Kidney (tissue), 14 donors: ENCODE measurements around the gene FN1. TPM values are rescaled to one million over a fixed set of nuclear protein-coding genes. Genes with fewer than 3 reads are reported as not detected.
"Not testable (repeated sequence)": the region's sequence is repeated elsewhere in the genome, so short reads cannot be mapped to it uniquely, and the experiment has no call there.

Source experiments
- DNase-seq, 5 donors: peaks; one replicate each; pipeline ENCODE4 v3.0.0-alpha.2; 2013 to 2020
- FAIRE-seq: peaks from 2 replicates; lab custom pipeline; 2012; peaks lifted over from hg19 to GRCh38; lab: Jason Lieb, UNC
- H3K27ac ChIP-seq, 2 donors: one replicate each; pipeline ENCODE4 v1.7.0; 2013; ENCODE audit warnings: low read depth in 2 of 2, low read length in 2 of 2, inconsistent platforms in 1 of 2
- H3K27me3 ChIP-seq: one replicate; pipeline ENCODE4 v1.7.1; 2013; ENCODE audit warnings: low read length, inconsistent platforms; ENCODE audit not compliant: control insufficient read depth, insufficient read depth
- H3K36me3 ChIP-seq, 3 donors: one replicate each; pipeline versions ENCODE4 v1.7.0 to v1.7.1; 2013; ENCODE audit warnings: low read length in 3 of 3, control low read depth in 1 of 3, inconsistent platforms in 1 of 3; ENCODE audit not compliant: insufficient read depth in 3 of 3, control insufficient read depth in 2 of 3
- H3K4me1 ChIP-seq, 3 donors: one replicate each; pipeline versions ENCODE4 v1.7.0 to v1.7.1; 2013; ENCODE audit warnings: low read length in 3 of 3, inconsistent platforms in 1 of 3, low read depth in 1 of 3; ENCODE audit not compliant: control insufficient read depth in 2 of 3, insufficient read depth in 2 of 3
- H3K4me3 ChIP-seq, 3 donors: one replicate each; pipeline versions ENCODE4 v1.7.0 to v1.8.1; 2013; ENCODE audit warnings: low read length in 3 of 3, control low read depth in 1 of 3, inconsistent platforms in 1 of 3
- H3K9ac ChIP-seq, 3 donors: one replicate each; pipeline versions ENCODE4 v1.7.0 to v1.7.1; 2013; ENCODE audit warnings: low read length in 3 of 3, control low read depth in 1 of 3, inconsistent platforms in 1 of 3
- H3K9me3 ChIP-seq, 3 donors: one replicate each; pipeline versions ENCODE4 v1.7.0 to v1.7.1; 2013; ENCODE audit warnings: low read length in 3 of 3, control low read depth in 1 of 3, inconsistent platforms in 1 of 3; ENCODE audit not compliant: control insufficient read depth in 2 of 3, insufficient read depth in 1 of 3
- intact Hi-C: fragments of 100-400 bp; cut with DNase I; formaldehyde crosslinking; loops from one replicate; pipeline ENCODE4 v1.11.1; 2022
- polyA plus RNA-seq: library from polyadenylated mRNA; stranded (reverse); fragments of 350-450 nt; fragmentation: Illumina TruSeq; extraction: RNeasy Lipid Tissue Mini Kit (QIAGEN cat#74804); gene quantifications from one replicate; pipeline ENCODE4 v1.2.3, GENCODE V29; 2014; ENCODE audit warnings: low read depth, low replicate concordance; ENCODE audit not compliant: insufficient read depth
- total RNA-seq: library from RNA; stranded (reverse); fragmentation: NEBNext Ultra II Directional; extraction: Animal tissue kit (Norgen Biotek cat#: 25700); gene quantifications from one replicate; pipeline ENCODE4 v1.2.1, GENCODE V29; 2021
- TF ChIP-seq, protein P1 (sequence below): IDR thresholded peaks from 3 replicates; pipeline ENCODE4 v1.5.1; 2012; ENCODE audit warnings: mild to moderate bottlenecking, moderate library complexity, borderline replicate concordance; ENCODE audit not compliant: insufficient read depth; ENCODE audit errors: extremely low read depth
- donor health status: control.
- donor health status: control.
- donor health status: control.
- donor health status: control.
- donor health status: control.
- donor health status: DM: yes; HTN: yes; CAD: no.
- donor health status: Normal renal cell carcinoma (clear cell type).

FN1 gene
- total and polyA plus RNA-seq, 2 donors from 2014 or later, result 92.1 to 289 TPM

GRCh38 chr2:215409331-215410127 lies 26.3 kb downstream of the FN1 start:
- Histone ChIP-seq H3K27me3 (no peaks in the 10 kb centered on the region), H3K9ac (no peak overlapping the region), H3K27ac (no peak overlapping the region), H3K36me3 (peaks cover 0 to 5% (median 4%) of the 10 kb centered on the region in 3 donors), H3K4me1 (no peaks in the 10 kb centered on the region), H3K9me3 (no peaks in the 10 kb centered on the region), H3K4me3 (no peak overlapping the region)
- FAIRE-seq, result no peak
- intact Hi-C loops, result no loop called here
- TF ChIP-seq, protein P1, sequence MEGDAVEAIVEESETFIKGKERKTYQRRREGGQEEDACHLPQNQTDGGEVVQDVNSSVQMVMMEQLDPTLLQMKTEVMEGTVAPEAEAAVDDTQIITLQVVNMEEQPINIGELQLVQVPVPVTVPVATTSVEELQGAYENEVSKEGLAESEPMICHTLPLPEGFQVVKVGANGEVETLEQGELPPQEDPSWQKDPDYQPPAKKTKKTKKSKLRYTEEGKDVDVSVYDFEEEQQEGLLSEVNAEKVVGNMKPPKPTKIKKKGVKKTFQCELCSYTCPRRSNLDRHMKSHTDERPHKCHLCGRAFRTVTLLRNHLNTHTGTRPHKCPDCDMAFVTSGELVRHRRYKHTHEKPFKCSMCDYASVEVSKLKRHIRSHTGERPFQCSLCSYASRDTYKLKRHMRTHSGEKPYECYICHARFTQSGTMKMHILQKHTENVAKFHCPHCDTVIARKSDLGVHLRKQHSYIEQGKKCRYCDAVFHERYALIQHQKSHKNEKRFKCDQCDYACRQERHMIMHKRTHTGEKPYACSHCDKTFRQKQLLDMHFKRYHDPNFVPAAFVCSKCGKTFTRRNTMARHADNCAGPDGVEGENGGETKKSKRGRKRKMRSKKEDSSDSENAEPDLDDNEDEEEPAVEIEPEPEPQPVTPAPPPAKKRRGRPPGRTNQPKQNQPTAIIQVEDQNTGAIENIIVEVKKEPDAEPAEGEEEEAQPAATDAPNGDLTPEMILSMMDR, result no peak
- no peak for DNase-seq

DNA sequence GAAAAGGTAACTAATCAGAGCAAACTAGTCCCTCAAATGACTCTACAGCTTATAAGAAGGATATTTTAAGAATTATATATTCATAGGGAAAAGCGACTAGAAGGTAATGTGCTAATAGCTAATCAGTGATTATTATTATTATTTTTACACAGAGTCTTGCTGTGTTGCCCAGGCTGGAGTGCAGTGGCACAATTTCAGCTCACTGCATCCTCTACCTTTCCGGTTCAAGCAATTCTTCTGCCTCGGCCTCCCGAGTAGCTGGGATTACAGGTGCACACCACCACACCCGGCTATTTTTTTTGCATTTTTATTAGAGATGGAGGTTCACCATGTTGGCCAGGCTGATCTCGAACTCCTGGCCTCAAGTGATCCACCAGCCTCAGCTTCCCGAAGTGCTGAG lies 27.4 kb downstream of the FN1 start:
- FAIRE-seq, H3K36me3 ChIP-seq, H3K27ac ChIP-seq, DNase-seq, H3K9me3 ChIP-seq, H3K4me1 ChIP-seq, H3K4me3 ChIP-seq, H3K9ac ChIP-seq, H3K27me3 ChIP-seq, intact Hi-C loops: not testable (repeated sequence)

GRCh38 chr2:215407590-215408264 lies 28.1 kb downstream of the FN1 start:
- Histone ChIP-seq H3K36me3 (peaks cover 0 to 5% (median 4%) of the 10 kb centered on the region in 3 donors), H3K4me1 (no peaks in the 10 kb centered on the region), H3K9ac (no peak overlapping the region), H3K27me3 (no peaks in the 10 kb centered on the region), H3K4me3 (no peak overlapping the region), H3K9me3 (no peaks in the 10 kb centered on the region), H3K27ac (no peak overlapping the region)
- FAIRE-seq, result no peak
- intact Hi-C loops, result no loop called here
- TF ChIP-seq, protein P1, result no peak
- no peak for DNase-seq

- H3K27ac ChIP-seq, result no peak overlapping the region
- H3K9me3 ChIP-seq, result no peaks in the 10 kb centered on the region
- intact Hi-C loops, result no loop called here
- DNase-seq, result no peak
- TF ChIP-seq, protein P1, result no peak
- no peak overlapping the region for H3K4me3 ChIP-seq
- no peak for FAIRE-seq
- no peaks in the 10 kb centered on the region for H3K4me1 ChIP-seq
- peaks cover 0 to 5% (median 4%) of the 10 kb centered on the region in 3 donors for H3K36me3 ChIP-seq
- no peaks in the 10 kb centered on the region for H3K27me3 ChIP-seq
- no peak overlapping the region for H3K9ac ChIP-seq
These were observed 28.8 kb downstream of the FN1 start for GRCh38 chr2:215407061-215407460.
